Motor neuron (in vitro differentiated cells): Measurements from ENCODE around the gene COPB1. TPM values are rescaled to one million over a fixed set of nuclear protein-coding genes. Genes with fewer than 3 reads are reported as not detected.

Experiments
- ATAC-seq, 8 experiments: fragments of 200-7000 bp; cut with Tn5 transposase; replicated peaks in 6 of 8; 2 replicates each; pipeline ENCODE4 v1.8.0; 2021; ENCODE audit warnings: mild to moderate bottlenecking in 8 of 8, moderate library complexity in 8 of 8
- H3K27ac ChIP-seq, 2 donors: fragments of 250-450 bp; sonication (Bioruptor Pico); 2 replicates each; pipeline ENCODE4 v1.9.0; 2021; ENCODE audit warnings: antibody characterized with exemption in 2 of 2, mild to moderate bottlenecking in 2 of 2, moderate library complexity in 1 of 2
- H3K4me1 ChIP-seq, 2 donors: fragments of 250-450 bp; sonication (Bioruptor Pico); replicated peaks in 1 of 2; 2 replicates each; pipeline ENCODE4 v1.6.1; 2021; ENCODE audit warnings: antibody characterized with exemption in 2 of 2, mild to moderate bottlenecking in 2 of 2, moderate library complexity in 1 of 2
- H3K4me3 ChIP-seq, 5 donors: fragments of 250-450 bp; sonication (Bioruptor Pico); 2 replicates each; pipeline ENCODE4 v1.9.0; 2021; ENCODE audit warnings: antibody characterized with exemption in 5 of 5, mild to moderate bottlenecking in 5 of 5, moderate library complexity in 4 of 5
- WGBS, 10 experiments: fragments of 450-650 bp; shearing (Covaris generic); methylation state at CpG; one replicate each; pipeline ENCODE4 v1.0.0; 2022; 5-methylcytosine and 5-hydroxymethylcytosine counted together
- in situ Hi-C, 9 experiments: fragments of 400-800 bp; cut with MboI; loops; one replicate each; pipeline ENCODE4 v1.15.0; 2021; ENCODE audit warnings: low sequenced_read_pairs in 9 of 9, low pct_unique_long_range_greater_than_20kb in 2 of 9; ENCODE audit not compliant: unreplicated experiment in 9 of 9
- total RNA-seq, 8 experiments: library from RNA; unstranded; fragments of 300-600 nt; gene quantifications; 2 replicates each; pipeline versions ENCODE4 v1.2.3 to v1.2.4, GENCODE V29; 2022

Gene COPB1
- total RNA-seq, 8 experiments from 2014 or later: 88.7 to 175 (median 131) TPM

- Histone ChIP-seq H3K4me3 (no peak overlapping the region), H3K4me1 (no peaks in the 10 kb centered on the region), H3K27ac (no peak overlapping the region)
- in situ Hi-C loops: no loop called here
- no peak for ATAC-seq
Measured at GRCh38 chr11:14446701-14447169, 52.9 kb downstream of the COPB1 start.

GRCh38 chr11:14445542-14446530, 53.8 kb downstream of the COPB1 start:
- no peak for ATAC-seq
- Histone ChIP-seq H3K4me1 (no peaks in the 10 kb centered on the region), H3K4me3 (no peak overlapping the region), H3K27ac (no peak overlapping the region)
- 43 to 100% (median 78%) methylated on average over 1 to 2 of the region's 2 CpGs; no CpG with 5 or more reads in 3 of the 10 experiments for WGBS, 10 experiments
- in situ Hi-C loops: no loop called here

- H3K4me3 ChIP-seq: no peak overlapping the region
- 70 to 97% (median 90%) methylated on average over 2 to 8 of the region's 8 CpGs; no CpG with 5 or more reads in 1 of the 10 experiments for WGBS, 10 experiments
- no peaks in the 10 kb centered on the region for H3K4me1 ChIP-seq
- no peak overlapping the region for H3K27ac ChIP-seq
- in situ Hi-C loops: no loop called here
- ATAC-seq: peak in 2 of 8 experiments; percentile 29 to 39
Measured at GRCh38 chr11:14444441-14445189, 55.0 kb downstream of the COPB1 start.

GRCh38 chr11:14443638-14444037, 56.0 kb downstream of the COPB1 start:
- no peaks in the 10 kb centered on the region for H3K4me1 ChIP-seq
- 33 to 100% (median 86%) methylated on average over 1 of the region's 1 CpG; no CpG with 5 or more reads in 5 of the 10 experiments for WGBS, 10 experiments
- ATAC-seq: peak in 3 of 8 experiments; percentile 10 to 72 (median 18)
- H3K4me3 ChIP-seq: no peak overlapping the region
- no peak overlapping the region for H3K27ac ChIP-seq
- in situ Hi-C loops: no loop called here

- WGBS, 10 experiments: 45 to 100% (median 83%) methylated on average over 1 to 3 of the region's 3 CpGs
- no peak for ATAC-seq
- Histone ChIP-seq H3K4me1 (no peaks in the 10 kb centered on the region), H3K27ac (no peak overlapping the region), H3K4me3 (no peak overlapping the region)
- in situ Hi-C loops: no loop called here
Measured at GRCh38 chr11:14435717-14436512, 63.7 kb downstream of the COPB1 start.

- H3K27ac ChIP-seq: no peak overlapping the region
- in situ Hi-C loops: no loop called here
- H3K4me1 ChIP-seq: peaks cover 10 to 15% of the 10 kb centered on the region in 2 donors
- H3K4me3 ChIP-seq: no peak overlapping the region
- peak in 1 of 8 experiments; percentile 21 for ATAC-seq
Measured at GRCh38 chr11:14425621-14426020, 74.0 kb downstream of the COPB1 start.

GRCh38 chr11:14424096-14424495, 75.5 kb downstream of the COPB1 start:
- H3K27ac ChIP-seq: no peak overlapping the region
- no peak for ATAC-seq
- H3K4me1 ChIP-seq: peaks cover 10 to 15% of the 10 kb centered on the region in 2 donors
- in situ Hi-C loops: no loop called here
- H3K4me3 ChIP-seq: no peak overlapping the region

- no peak overlapping the region for H3K4me3 ChIP-seq
- no peak overlapping the region for H3K27ac ChIP-seq
- 58 to 100% (median 78%) methylated on average over 1 to 2 of the region's 2 CpGs for WGBS, 10 experiments
- in situ Hi-C loops: no loop called here
- peaks cover 10 to 15% of the 10 kb centered on the region in 2 donors for H3K4me1 ChIP-seq
- ATAC-seq: no peak
Measured at GRCh38 chr11:14423633-14424032, 76.0 kb downstream of the COPB1 start.

- H3K27ac ChIP-seq: no peak overlapping the region
Measured at GRCh38 chr11:14422814-14423182, 76.8 kb downstream of the COPB1 start.

GRCh38 chr11:14422052-14422813, 77.4 kb downstream of the COPB1 start:
- Histone ChIP-seq H3K27ac (no peak overlapping the region), H3K4me1 (peaks cover 10 to 21% of the 10 kb centered on the region in 2 donors), H3K4me3 (no peak overlapping the region)
- in situ Hi-C loops: no loop called here
- WGBS, 10 experiments: 0 to 38% (median 17%) methylated on average over 1 to 7 of the region's 15 CpGs; no CpG with 5 or more reads in 3 of the 10 experiments
- peak; percentile 96 to 100 (median 98) for ATAC-seq

More at GRCh38 chr11:14422814-14423182, 76.8 kb downstream of the COPB1 start:
- 31 to 50% (median 50%) methylated on average over 1 to 2 of the region's 2 CpGs; no CpG with 5 or more reads in 7 of the 10 experiments for WGBS, 10 experiments
- in situ Hi-C loops: no loop called here
- peaks cover 10 to 19% of the 10 kb centered on the region in 2 donors for H3K4me1 ChIP-seq
- peak in 6 of 8 experiments; percentile 6 to 36 (median 32) for ATAC-seq
- no peak overlapping the region for H3K4me3 ChIP-seq

GRCh38 chr11:14420223-14420622, 79.4 kb downstream of the COPB1 start:
- 67 to 100% (median 93%) methylated on average over 1 to 3 of the region's 3 CpGs; no CpG with 5 or more reads in 3 of the 10 experiments for WGBS, 10 experiments
- in situ Hi-C loops: no loop called here
- no peak overlapping the region for H3K4me3 ChIP-seq
- no peak overlapping the region for H3K27ac ChIP-seq
- ATAC-seq: no peak
- H3K4me1 ChIP-seq: peaks cover 10 to 21% of the 10 kb centered on the region in 2 donors

GRCh38 chr11:14418801-14419417, 80.7 kb downstream of the COPB1 start:
- ATAC-seq: no peak

More at GRCh38 chr11:14418801-14419417, 80.7 kb downstream of the COPB1 start:
- H3K4me3 ChIP-seq: no peak overlapping the region
- in situ Hi-C loops: no loop called here
- no peak overlapping the region for H3K27ac ChIP-seq
- peaks cover 10 to 21% of the 10 kb centered on the region in 2 donors for H3K4me1 ChIP-seq
- WGBS, 10 experiments: 37 to 87% (median 69%) methylated on average over 2 to 6 of the region's 6 CpGs; no CpG with 5 or more reads in 1 of the 10 experiments
